ENCODE measurements around the gene ZYX. TPM values are rescaled to one million over a fixed set of nuclear protein-coding genes. Genes with fewer than 3 reads are reported as not detected.

Gene ZYX
- total RNA-seq, 1 experiment from 2014 or later = 237 TPM

GRCh38 chr7:143367972-143368371 lies 13.2 kb upstream of the ZYX start:
- Histone ChIP-seq H4K20me1 (ENCODE audit: control insufficient read depth, insufficient read depth, insufficient read length) (no peaks in the 10 kb centered on the region), H3K79me2 (ENCODE audit: insufficient read depth, low read length) (no peaks in the 10 kb centered on the region), H2BK15ac (ENCODE audit: low read depth, low read length) (no peak overlapping the region), H3K4me1 (ENCODE audit: insufficient read depth, low read length) (peaks cover 12% of the 10 kb centered on the region), H3K9me3 (ENCODE audit: control insufficient read depth, low read depth, low read length) (no peaks in the 10 kb centered on the region), H3K23ac (ENCODE audit: insufficient read length, low read depth, low read length) (no peak overlapping the region), H2BK5ac (ENCODE audit: insufficient read length, low read length) (no peak overlapping the region), H2BK20ac (ENCODE audit: low read depth, low read length, poor library complexity, severe bottlenecking) (no peak overlapping the region), H3K4me2 (ENCODE audit: insufficient read depth, insufficient read length, low read length) (no peak overlapping the region), H3K79me1 (ENCODE audit: insufficient read depth, low read depth, low read length, poor library complexity, severe bottlenecking) (no peaks in the 10 kb centered on the region), H3K23me2 (ENCODE audit: insufficient read length, low read depth, low read length, poor library complexity, severe bottlenecking) (peaks cover 5% of the 10 kb centered on the region), H4K8ac (replicated peaks; ENCODE audit: insufficient read length, low read depth, low read length) (no peak overlapping the region), H3T11ph (ENCODE audit: low read length) (no peak overlapping the region), H3K27me3 (ENCODE audit: insufficient read depth, low read length) (peaks cover 6% of the 10 kb centered on the region; the same call in 1 of the 2 replicates), H4K91ac (ENCODE audit: insufficient read length, low read depth, low read length) (no peak overlapping the region), H3K56ac (ENCODE audit: insufficient read length, low read depth, low read length) (no peak overlapping the region), H4K5ac (ENCODE audit: insufficient read length, low read depth, low read length) (no peak overlapping the region), H3K9ac (ENCODE audit: extremely low read depth, insufficient read length, low read length) (no peak overlapping the region), H3K18ac (ENCODE audit: insufficient read length, low read depth, low read length) (no peak overlapping the region), H2AFZ (ENCODE audit: low read length) (no peak overlapping the region), H3K14ac (ENCODE audit: insufficient read depth, low read length) (peak overlapping the region; percentile 54; the same call in 1 of the 2 replicates), H2AK5ac (ENCODE audit: insufficient read length, low read length) (no peak overlapping the region), H2BK120ac (ENCODE audit: low read depth, low read length, poor library complexity, severe bottlenecking) (no peak overlapping the region), H3K27ac (ENCODE audit: insufficient read length, low read depth, low read length) (no peak overlapping the region), H3K4ac (ENCODE audit: low read depth, low read length) (no peak overlapping the region), H2BK12ac (ENCODE audit: insufficient read length, low read depth, low read length) (no peak overlapping the region)
- H3K4me3 Mint-ChIP-seq = no peak overlapping the region
- H3K27ac Mint-ChIP-seq = no peak overlapping the region; a peak in 1 of 7 replicates
- DNase-seq = no peak
- H3K9me3 Mint-ChIP-seq = no peaks in the 10 kb centered on the region
- H3K36me3 Mint-ChIP-seq (ENCODE audit: insufficient read depth in 1 of 3, low read depth in 3 of 3) = peaks cover 0 to 2% (median 0%) of the 10 kb centered on the region in 3 experiments; a peak in 1 of 7 replicates
- peaks cover 35% of the 10 kb centered on the region in 2 experiments for H3K4me1 Mint-ChIP-seq
- no CpG with 5 or more reads among the region's 4 CpGs for WGBS (ENCODE audit: extremely low coverage, insufficient read length, low lambda C conversion rate)
- no peak for TF ChIP-seq CTCF (conservative IDR thresholded peaks at IDR 0.05)
- H3K27me3 Mint-ChIP-seq (ENCODE audit: low read depth) = peaks cover 29% of the 10 kb centered on the region
